Inflammatory macrophage treated with lipopolysaccharide for 1 hour (primary cell): ENCODE measurements around the gene SPP1.

Experiments
- DNase-seq, 2 donors: peaks; one replicate each; pipeline ENCODE4 v3.0.0-alpha.2; 2020 to 2022

Gene SPP1

GRCh38 chr4:88027611-88028608 is 52.4 kb downstream of the SPP1 start:
- peak; percentile 47 to 67 for DNase-seq

GRCh38 chr4:88028946-88029345 is 53.4 kb downstream of the SPP1 start:
- no peak for DNase-seq

GRCh38 chr4:88029556-88029955 is 54.0 kb downstream of the SPP1 start:
- DNase-seq: no peak

GRCh38 chr4:88030565-88031310 is 55.2 kb downstream of the SPP1 start:
- no peak for DNase-seq
